D341Med (cell line): ENCODE measurements around the gene RCL1.

Source experiments
- DNase-seq: peaks from one replicate; pipeline ENCODE4 v3.0.0; 2012; ENCODE audit warnings: low spot score

RCL1 gene

GRCh38 chr9:4814913-4815312 lies 22.2 kb downstream of the RCL1 start:
- DNase-seq, result no peak

GRCh38 chr9:4815381-4815956 lies 22.7 kb downstream of the RCL1 start:
- DNase-seq, result no peak

DNA sequence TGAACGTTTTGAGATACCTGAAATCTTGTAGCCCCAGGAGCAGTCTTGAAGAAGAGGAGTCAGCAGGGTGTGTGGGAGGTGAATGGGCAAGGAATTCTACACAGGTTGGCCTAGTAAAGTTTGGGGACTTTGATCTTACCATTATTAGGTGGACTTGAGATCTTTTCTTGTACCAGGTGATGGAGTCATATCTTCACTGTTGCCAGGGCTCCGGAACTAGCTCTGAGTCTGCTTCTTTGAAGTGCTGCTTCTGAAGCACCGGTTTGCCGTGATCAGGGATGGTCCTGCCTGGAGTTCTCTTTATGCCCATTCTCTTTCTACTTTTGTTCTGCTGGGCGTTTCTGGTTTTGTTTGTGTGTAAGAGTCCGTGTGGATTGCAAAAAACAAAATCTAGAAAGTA lies 27.4 kb downstream of the RCL1 start:
- no peak for DNase-seq

DNA sequence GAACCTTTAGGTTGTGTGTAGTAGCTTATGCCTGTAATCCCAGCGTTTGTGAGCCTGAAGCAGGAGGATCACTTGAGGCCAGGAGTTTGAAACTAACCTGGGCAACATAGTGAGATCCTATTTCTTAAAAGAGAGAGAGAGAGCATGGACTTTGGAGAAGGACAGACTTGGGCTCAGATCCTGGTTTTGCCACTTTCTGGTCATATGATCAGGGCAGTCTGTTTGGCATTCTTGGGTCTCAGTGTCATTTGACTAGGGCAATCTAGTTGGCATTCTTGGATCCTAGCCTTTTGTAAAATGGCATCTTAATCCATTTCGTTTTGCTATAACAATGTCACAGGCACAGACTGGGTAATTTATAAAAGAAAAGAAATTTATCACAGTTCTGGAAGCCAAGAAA lies 28.4 kb downstream of the RCL1 start:
- no peak for DNase-seq

GRCh38 chr9:4822057-4822456 lies 29.3 kb downstream of the RCL1 start:
- DNase-seq, result no peak

DNA sequence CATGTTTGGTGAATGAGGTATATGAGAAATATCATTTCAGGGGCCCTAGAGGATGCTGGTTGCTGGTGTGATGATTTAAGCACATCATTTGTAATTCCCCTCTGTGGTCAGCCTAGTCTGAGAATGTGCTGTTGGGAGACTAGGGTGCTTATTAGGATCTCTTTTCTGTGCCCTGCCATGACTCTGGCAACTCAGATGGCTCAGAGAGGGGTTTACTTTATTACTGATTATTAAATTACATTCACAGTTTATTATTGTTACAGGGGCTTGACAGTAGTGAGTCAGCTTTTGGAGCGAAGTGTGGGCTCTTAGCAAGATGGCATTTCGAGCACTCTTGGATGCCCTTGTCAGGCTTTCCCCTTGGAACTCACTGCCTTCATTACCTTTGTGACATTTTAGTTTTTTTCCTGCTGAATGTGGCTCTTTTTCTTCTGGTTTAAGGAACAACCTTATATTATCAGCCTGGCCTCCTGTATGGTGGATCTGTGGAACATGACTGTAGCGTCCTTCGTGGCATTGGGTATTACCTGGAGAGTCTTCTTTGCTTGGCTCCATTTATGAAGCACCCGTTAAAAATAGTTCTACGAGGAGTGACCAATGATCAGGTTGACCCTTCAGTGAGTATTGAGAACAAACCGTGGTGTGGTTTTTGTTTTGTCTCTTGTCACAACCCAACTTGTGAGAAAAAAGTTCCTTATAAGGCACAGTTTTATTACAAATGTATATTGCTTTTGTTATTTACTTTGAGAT lies 33.8 kb downstream of the RCL1 start:
- no peak for DNase-seq

DNA sequence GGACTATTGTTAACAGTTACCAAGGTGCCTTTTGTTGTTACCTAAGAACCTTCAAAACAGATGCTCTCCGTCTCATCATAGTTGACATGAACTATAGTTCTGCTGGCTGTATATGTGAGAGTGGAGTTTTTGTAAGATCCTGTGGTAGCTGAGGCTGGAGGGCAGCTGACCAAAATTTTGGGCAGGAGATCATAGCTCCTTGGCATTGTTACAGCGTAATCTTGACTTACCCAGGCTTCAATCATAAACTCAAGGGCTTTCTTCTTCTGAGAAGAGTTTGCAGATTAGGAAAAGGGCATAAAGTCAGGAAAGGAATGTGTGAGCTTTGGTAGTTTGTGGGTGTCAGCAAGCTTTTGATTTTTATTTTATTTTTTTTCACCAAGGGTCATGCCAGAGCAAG lies 34.5 kb downstream of the RCL1 start:
- no peak for DNase-seq

DNA sequence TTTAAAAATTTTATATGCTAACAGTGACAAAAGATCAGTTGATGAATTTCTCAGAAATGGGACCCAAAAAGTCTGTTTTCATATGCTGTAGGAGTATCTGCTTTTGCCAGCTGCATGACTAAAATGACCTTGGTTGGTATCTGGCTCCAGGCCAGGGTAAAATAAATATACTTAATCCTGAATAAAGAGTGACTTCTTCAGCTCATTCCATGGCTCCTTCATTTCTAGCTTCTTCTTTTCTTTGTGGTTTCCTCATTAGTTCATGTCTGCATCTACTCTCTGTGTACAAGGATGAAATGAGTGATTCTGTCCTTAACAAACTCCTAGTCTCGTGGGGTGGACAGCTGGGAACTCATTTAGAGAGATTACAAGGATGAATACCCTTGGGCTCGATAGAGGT lies 36.0 kb downstream of the RCL1 start:
- peak; percentile 44 for DNase-seq

GRCh38 chr9:4829969-4830368 lies 37.2 kb downstream of the RCL1 start:
- DNase-seq, result no peak

DNA sequence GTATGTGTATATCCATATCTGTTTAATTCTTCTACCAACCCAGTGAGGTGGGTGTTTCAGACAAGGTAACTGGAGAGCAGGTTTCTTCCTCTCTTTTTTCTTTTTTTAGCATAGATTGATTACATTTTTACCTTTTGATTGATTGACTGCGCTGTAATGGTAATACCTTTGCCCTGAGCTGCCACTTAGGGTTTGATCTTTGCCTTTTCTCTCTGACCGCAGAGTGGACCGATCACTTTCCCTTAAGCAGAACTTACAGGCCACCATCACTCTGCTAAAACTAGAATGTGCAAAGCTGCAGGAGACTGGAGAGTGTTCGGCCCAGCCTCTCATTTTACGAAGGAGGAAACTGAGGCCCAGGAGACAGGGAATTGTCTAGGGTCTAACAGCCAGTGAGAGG lies 38.0 kb downstream of the RCL1 start:
- no peak for DNase-seq

- DNase-seq, result no peak
Measured at GRCh38 chr9:4831119-4831518, 38.4 kb downstream of the RCL1 start.

DNA sequence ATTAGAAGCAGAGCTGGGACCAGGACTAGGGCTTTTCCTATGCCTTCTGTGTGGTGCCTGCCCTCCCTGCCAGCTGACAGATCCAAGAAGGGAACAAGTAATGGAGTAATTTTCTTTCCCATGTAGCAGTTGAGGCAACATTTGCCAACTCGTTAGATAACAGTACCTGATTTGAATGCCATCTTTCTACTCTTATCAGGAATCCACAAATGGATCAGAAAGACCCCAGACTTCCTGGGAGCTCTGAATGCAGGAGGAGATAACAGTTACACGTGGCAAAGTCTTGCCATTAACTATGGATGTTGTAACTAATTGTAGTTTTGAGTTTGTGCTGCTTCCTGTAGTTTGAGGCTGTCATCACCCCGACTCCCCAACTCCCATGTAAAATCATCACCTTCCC lies 39.2 kb downstream of the RCL1 start:
- no peak for DNase-seq

DNA sequence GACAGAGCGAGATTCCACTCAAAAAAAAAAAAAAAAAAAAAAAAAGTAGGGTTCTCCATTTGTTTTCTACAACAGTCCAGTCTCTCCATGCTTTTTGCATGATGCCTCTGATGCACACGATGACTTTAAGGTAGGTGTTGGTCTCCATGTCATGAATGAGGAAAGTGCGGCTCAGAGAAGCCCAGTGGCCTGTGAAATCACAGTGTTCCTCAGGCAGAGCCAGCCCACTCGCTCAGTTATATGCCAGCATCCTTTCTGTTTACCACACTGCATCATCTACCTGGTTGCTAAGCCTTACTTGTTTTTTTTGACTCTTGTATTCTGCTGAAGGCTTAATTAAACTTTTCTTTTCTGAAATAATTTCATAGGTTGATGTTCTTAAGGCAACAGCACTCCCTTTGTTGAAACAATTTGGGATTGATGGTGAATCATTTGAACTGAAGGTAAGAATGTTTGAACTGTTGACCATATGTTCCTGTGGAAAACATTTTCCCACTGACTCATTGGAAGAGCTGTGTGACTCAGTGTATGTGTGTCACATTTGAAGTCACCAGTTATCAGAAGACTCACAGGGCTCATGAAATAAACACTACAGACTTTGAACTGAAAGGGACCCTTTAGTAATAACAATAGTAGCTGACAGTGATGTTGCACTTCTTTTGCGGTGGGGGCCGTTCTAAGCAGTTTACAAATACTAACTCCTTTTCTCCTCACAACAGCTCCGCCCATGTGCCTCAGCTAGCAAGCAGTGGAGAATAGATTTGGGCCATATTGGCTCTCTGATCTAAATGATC lies 40.2 kb downstream of the RCL1 start:
- DNase-seq, result no peak

DNA sequence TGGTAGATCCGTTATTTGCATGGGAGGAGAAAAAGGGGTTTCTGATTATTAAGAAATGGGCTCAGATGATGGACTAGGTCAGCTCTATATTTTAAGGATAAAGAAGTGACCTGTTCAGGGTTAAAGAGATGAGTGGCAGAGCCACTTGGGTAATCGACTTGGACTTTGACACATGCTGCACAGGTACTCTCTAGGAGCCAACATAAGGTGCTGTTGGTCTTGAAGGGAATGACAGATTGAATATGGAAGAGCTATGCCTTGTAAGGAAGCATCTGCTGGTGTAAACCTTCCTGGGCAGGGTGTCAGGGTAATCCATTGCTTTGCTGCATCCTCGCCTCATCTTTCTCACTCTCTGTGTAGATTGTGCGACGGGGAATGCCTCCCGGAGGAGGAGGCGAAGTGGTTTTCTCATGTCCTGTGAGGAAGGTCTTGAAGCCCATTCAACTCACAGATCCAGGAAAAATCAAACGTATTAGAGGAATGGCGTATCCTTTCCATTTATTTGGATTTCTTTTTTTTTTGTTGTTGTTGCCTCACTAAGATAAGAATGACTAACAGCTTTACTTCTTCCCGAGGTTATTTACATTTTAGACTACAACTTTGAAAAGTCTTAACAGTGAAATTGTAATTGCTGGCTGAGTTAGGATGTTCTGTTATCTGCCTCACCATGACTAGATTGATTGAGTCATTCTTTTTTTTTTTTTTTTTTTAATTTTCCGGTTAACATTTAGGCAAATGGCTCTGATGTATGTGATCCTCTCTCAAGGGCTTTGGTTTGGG lies 41.2 kb downstream of the RCL1 start:
- no peak for DNase-seq

DNA sequence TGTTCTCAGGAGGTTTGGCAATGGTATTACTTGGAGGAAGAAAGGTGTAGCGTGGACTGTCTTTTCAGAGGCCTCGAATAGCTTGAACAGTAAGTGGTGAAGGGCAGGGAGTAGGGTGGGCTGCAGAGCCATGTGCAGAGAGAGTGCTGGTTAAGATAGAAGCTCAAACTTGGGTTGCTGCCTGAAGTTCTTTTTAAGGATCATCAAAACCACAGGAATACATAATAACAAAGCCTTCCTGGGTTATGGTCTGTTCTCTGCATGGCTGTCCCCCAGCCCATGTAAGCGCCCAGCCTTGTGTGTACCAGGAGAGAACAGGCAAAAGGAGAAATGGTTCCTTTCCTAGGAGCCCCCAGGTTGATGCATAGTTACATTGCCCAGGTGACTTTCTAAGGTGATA lies 43.9 kb downstream of the RCL1 start:
- no peak for DNase-seq

GRCh38 chr9:4837261-4838188 lies 44.8 kb downstream of the RCL1 start:
- DNase-seq, result no peak

DNA sequence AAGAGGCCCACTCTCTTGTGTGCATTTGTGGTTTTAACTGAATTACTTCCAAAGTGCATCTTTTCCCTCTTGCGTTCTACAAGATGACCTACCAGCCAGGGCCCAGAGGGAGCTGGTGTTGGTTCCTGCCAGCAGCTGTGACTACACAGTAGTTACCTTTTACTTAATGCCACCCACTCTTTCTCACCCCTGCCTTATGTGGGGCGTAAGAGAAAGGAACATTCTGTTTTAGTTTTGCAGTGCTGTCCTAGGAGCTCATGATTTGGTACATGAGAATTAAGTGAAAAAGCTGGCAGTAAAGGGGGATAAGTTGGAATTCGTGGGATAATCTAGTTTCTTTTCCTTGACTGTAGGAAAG lies 45.4 kb downstream of the RCL1 start:
- no peak for DNase-seq

DNA sequence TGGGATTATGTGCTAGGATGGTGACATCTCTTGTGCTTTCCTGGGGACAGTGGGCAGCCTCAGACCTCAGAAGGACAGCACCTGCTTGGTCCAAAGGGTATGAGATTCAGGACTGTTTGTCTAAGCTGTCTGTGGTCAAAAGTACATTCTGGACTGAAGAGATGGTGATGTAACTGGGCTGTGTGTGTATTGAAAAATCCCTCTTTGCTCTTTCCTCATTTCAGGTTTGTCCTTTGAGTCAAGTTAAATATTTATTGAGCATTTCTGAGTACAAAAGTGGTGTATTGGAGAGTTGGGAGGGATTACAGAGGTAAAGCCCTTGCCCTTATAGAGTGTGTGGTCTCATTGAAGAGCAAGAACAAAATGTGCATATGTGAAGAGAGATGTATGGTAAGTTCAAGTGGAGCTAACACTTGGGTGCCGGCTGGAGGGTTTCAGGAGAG lies 46.7 kb downstream of the RCL1 start:
- DNase-seq, result no peak

- no peak for DNase-seq
Measured at GRCh38 chr9:4840018-4840417, 47.3 kb downstream of the RCL1 start.

- no peak for DNase-seq
Measured at GRCh38 chr9:4842213-4842612, 49.5 kb downstream of the RCL1 start.

DNA sequence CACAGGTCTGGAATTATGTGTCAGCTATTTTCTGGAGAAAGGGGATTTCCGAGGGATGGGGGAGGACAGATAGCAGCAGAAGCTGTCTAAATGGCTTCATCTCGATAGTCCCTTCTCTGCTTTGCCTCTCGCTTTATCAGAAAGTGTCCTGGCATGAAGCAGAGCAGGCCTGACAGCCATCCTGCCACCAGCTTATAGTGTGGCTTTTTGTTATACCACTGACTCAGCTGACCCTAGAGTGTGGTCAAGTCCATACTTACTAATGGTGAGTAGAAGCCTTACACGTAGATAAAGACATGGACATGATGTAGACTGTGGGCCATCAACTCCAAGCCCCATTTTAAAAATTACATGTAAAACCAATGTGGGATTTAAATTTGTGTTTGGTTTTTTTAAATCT lies 50.0 kb downstream of the RCL1 start:
- no peak for DNase-seq
